ENCODE data around the gene SAPCD2. TPM values are rescaled to one million over a fixed set of nuclear protein-coding genes. Genes with fewer than 3 reads are reported as not detected.

Gene SAPCD2
- total RNA-seq, 1 donor from 2014 or later = 2.7 TPM

DNA sequence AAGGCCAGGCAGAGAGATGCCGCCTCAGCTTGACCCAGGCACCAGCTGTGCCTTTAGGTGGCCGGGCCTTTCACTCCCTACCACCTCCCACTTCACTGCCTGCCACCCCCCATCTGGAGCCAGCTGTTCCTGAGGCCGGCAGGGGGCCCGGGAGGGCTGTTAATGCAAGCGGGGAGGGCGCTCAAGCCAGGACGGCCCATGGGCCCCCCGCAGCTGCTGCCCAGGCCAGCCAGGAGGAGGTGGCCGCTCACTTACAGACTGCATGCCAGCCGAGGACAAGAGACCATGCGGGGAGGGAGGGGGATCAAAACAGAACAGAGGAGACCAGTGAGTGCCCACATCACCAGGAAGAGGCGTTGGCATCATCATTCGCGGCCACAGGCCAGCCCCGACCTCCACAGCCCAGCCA lies 46.8 kb downstream of the SAPCD2 start:
- H3K27ac ChIP-seq = no peak overlapping the region
- H3K27me3 ChIP-seq = no peaks in the 10 kb centered on the region
- no peak for DNase-seq (ENCODE audit: extremely low spot score in 2 of 2)
- intact Hi-C loops (cut with DNase I) = no loop called here
- H3K4me1 ChIP-seq = peaks cover 29% of the 10 kb centered on the region
- no peak overlapping the region for H3K4me3 ChIP-seq
- TF ChIP-seq POLR2AphosphoS5 (IDR thresholded peaks at IDR 0.05; ENCODE audit: insufficient read depth in 1 of 2, low read depth in 1 of 2) (no peak), POLR2A (IDR thresholded peaks at IDR 0.05) (no peak)
- no peaks in the 10 kb centered on the region for H3K9me3 ChIP-seq
- H3K36me3 ChIP-seq = no peaks in the 10 kb centered on the region

DNA sequence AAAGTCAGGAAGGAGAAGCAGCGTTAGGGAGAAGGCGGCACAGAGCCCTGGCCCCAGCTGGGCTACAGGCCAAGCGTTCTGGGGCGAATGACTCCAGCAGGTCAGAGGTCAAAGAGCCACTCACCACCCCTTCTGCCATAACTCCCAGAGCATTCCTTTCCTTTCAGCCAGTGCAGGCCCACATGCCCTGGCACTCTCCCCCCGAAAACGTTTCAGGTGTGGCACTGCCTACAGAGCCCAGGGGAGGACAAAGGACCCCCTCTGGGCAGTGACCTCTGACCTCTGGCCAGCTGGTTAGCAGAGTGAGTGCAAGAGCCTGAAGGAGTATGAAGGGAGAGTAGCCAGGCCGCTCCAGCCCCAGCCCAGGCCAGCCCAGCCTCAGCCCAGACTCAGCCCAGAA lies 47.2 kb downstream of the SAPCD2 start:
- no peak overlapping the region for H3K4me3 ChIP-seq
- H3K36me3 ChIP-seq = no peaks in the 10 kb centered on the region
- no peaks in the 10 kb centered on the region for H3K27me3 ChIP-seq
- DNase-seq (ENCODE audit: extremely low spot score in 2 of 2) = no peak
- no peaks in the 10 kb centered on the region for H3K9me3 ChIP-seq
- peaks cover 26% of the 10 kb centered on the region for H3K4me1 ChIP-seq
- intact Hi-C loops (cut with DNase I) = no loop called here
- TF ChIP-seq POLR2A (IDR thresholded peaks at IDR 0.05) = no peak
- H3K27ac ChIP-seq = no peak overlapping the region

DNA sequence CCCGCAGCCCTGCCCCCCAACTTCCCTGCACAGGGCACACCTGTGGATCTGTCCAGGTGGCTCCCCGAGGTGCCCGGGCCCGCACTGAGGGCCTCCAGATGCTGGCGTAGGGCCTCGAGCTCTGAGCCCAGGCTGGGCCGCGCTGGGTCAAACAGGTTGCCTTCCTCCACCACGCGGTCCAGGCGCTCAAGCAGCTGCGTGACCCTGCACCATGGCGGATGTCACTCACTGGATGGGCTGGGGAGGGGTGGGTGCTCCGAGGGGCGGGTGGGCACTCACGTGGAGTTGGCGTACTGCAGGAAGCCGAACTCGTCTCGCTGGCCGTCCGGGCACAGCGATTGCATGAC lies 47.7 kb downstream of the SAPCD2 start:
- no peak for TF ChIP-seq POLR2AphosphoS5 (IDR thresholded peaks at IDR 0.05; ENCODE audit: insufficient read depth in 1 of 2, low read depth in 1 of 2)
- TF ChIP-seq, protein P1, sequence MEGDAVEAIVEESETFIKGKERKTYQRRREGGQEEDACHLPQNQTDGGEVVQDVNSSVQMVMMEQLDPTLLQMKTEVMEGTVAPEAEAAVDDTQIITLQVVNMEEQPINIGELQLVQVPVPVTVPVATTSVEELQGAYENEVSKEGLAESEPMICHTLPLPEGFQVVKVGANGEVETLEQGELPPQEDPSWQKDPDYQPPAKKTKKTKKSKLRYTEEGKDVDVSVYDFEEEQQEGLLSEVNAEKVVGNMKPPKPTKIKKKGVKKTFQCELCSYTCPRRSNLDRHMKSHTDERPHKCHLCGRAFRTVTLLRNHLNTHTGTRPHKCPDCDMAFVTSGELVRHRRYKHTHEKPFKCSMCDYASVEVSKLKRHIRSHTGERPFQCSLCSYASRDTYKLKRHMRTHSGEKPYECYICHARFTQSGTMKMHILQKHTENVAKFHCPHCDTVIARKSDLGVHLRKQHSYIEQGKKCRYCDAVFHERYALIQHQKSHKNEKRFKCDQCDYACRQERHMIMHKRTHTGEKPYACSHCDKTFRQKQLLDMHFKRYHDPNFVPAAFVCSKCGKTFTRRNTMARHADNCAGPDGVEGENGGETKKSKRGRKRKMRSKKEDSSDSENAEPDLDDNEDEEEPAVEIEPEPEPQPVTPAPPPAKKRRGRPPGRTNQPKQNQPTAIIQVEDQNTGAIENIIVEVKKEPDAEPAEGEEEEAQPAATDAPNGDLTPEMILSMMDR (IDR thresholded peaks at IDR 0.05) = no peak
- TF ChIP-seq POLR2A (IDR thresholded peaks at IDR 0.05) = no peak
- intact Hi-C loops (cut with DNase I) = no loop called here
- no peak overlapping the region for H3K27ac ChIP-seq
- H3K4me1 ChIP-seq = peaks cover 25% of the 10 kb centered on the region
- no peak for DNase-seq (ENCODE audit: extremely low spot score in 2 of 2)
- no peak overlapping the region for H3K4me3 ChIP-seq
- no peaks in the 10 kb centered on the region for H3K27me3 ChIP-seq
- no peaks in the 10 kb centered on the region for H3K9me3 ChIP-seq
- peaks cover 0 to 3% of the 10 kb centered on the region in 2 donors for H3K36me3 ChIP-seq

DNA sequence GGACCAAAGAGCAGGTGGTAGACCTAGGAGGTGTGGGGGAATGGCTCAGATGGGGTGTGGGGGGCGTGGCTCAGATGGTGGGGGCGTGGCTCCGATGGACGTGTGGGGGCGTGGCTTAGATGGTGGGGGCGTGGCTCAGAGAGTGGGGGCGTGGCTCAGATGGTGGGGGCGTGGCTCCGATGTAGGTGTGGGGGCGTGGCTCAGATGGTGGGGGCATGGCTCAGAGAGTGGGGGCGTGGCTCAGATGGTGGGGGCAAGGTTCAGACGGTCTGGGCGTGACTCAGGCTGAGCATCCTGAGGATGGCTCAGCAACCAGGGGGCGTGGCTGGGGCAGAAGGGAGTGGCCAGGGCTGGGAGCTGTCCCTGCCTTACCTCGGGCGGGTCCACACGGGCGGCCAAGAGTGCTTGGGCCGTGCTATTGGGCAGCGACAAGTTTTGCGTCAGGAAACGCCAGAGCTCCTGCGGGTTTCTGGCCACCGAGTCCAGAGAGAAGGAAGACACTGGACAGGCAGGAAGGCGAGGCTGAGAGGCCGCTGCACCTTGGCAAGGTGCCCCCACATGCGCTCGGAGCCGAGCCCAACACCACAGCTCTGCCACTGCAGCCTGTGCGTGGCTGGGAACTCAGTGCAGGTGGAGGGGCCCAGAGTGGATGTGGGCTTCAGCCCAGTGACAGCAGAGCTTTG lies 48.2 kb downstream of the SAPCD2 start:
- H3K36me3 ChIP-seq = peaks cover 0 to 5% of the 10 kb centered on the region in 2 donors
- intact Hi-C loops (cut with DNase I) = no loop called here
- DNase-seq (ENCODE audit: extremely low spot score in 2 of 2) = no peak
- no peak overlapping the region for H3K27ac ChIP-seq
- no peaks in the 10 kb centered on the region for H3K9me3 ChIP-seq
- H3K4me1 ChIP-seq = peaks cover 20% of the 10 kb centered on the region
- TF ChIP-seq POLR2AphosphoS5 (IDR thresholded peaks at IDR 0.05; ENCODE audit: insufficient read depth in 1 of 2, low read depth in 1 of 2) (no peak), POLR2A (IDR thresholded peaks at IDR 0.05) (no peak)
- TF ChIP-seq, protein P1 (IDR thresholded peaks at IDR 0.05) = no peak
- H3K27me3 ChIP-seq = no peaks in the 10 kb centered on the region
- no peak overlapping the region for H3K4me3 ChIP-seq

DNA sequence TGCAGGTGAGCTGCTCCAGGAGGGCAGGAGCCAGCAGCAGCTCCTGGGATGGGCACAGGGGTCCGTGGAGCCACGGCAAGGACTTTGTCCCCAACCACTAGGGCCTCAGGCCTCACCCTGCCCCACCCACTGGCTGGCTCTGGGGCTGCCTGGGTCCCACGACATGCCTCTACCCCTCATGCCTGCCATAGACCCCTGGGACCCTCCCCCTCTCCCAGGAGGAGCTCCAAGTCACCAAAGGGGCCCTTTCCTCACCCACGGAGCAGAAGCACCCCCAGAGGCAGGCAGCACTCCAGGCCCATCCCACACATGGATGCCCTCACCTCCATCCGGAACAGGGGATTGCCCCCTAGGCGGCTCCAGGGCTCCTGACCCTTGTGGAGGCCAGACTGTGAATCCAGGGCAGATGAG lies 48.8 kb downstream of the SAPCD2 start:
- TF ChIP-seq POLR2A (IDR thresholded peaks at IDR 0.05) (no peak), POLR2AphosphoS5 (IDR thresholded peaks at IDR 0.05; ENCODE audit: insufficient read depth in 1 of 2, low read depth in 1 of 2) (no peak)
- TF ChIP-seq, protein P1 (IDR thresholded peaks at IDR 0.05) = no peak
- no peak overlapping the region for H3K4me3 ChIP-seq
- H3K9me3 ChIP-seq = no peaks in the 10 kb centered on the region
- intact Hi-C loops (cut with DNase I) = no loop called here
- no peak for DNase-seq (ENCODE audit: extremely low spot score in 2 of 2)
- peaks cover 0 to 11% of the 10 kb centered on the region in 2 donors for H3K36me3 ChIP-seq
- no peaks in the 10 kb centered on the region for H3K27me3 ChIP-seq
- peaks cover 14% of the 10 kb centered on the region for H3K4me1 ChIP-seq
- no peak overlapping the region for H3K27ac ChIP-seq

DNA sequence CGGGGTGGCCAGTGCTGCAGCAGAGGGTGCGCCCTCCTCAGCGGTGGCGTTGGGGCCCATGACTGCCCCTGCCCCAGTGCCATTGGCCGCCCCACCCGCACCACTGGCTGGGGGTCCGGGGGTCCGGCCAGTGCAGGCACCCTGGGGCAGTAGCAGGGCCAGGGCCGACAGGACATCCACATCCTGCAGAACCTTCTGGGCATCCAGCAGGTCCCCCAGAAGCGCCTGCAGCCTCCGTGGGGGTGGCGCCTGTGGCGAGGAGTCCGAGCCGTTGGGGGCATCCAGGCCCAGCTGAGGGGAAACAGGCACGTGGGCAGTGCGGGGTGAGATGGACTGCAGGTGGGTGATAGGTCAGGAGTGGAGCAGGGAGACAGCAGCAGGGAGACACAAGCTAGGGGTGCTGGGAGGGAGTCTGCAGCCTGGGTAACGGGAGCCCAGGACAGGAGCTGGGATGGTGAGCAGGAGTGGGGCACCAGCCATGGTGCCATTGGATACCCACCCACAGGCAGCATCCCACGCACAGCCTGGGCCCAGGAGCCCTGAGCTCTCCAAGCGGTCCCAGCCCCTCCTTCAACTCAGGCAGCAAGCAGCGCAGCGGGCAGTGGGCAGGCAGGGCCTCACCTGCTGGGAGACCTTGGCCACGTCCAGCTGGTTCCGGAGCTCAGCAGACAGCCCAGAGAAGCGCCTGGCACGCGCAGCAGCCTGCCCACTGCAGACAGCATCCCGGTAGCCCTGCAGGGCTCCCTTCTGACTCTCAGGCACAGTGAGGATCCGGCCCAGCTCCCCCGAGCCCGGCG lies 49.4 kb downstream of the SAPCD2 start:
- no peaks in the 10 kb centered on the region for H3K9me3 ChIP-seq
- no peak for DNase-seq (ENCODE audit: extremely low spot score in 2 of 2)
- H3K27ac ChIP-seq = no peak overlapping the region
- H3K27me3 ChIP-seq = no peaks in the 10 kb centered on the region
- H3K4me3 ChIP-seq = no peak overlapping the region
- peaks cover 8% of the 10 kb centered on the region for H3K4me1 ChIP-seq
- intact Hi-C loops (cut with DNase I) = no loop called here
- peaks cover 0 to 17% of the 10 kb centered on the region in 2 donors for H3K36me3 ChIP-seq
- no peak for TF ChIP-seq POLR2A (IDR thresholded peaks at IDR 0.05)
- TF ChIP-seq, protein P1 (IDR thresholded peaks at IDR 0.05) = no peak
- TF ChIP-seq POLR2AphosphoS5 (IDR thresholded peaks at IDR 0.05; ENCODE audit: insufficient read depth in 1 of 2, low read depth in 1 of 2) = no peak
